GM19397 (cell line): ENCODE measurements around the gene KIAA1210.

Experiments
- ATAC-seq: cut with Tn5 transposase; IDR thresholded peaks from one replicate; pipeline ENCODE4 v1.9.1; 2021; ENCODE audit warnings: mild to moderate bottlenecking, moderate library complexity; ENCODE audit not compliant: unreplicated experiment

Gene KIAA1210

GRCh38 chrX:119093991-119094735 is 33.4 kb downstream of the KIAA1210 start:
- no peak for ATAC-seq

- no peak for ATAC-seq
These were observed 37.0 kb downstream of the KIAA1210 start for GRCh38 chrX:119090627-119091026.

GRCh38 chrX:119089619-119090018 is 38.0 kb downstream of the KIAA1210 start:
- no peak for ATAC-seq

- ATAC-seq, result no peak
These were observed 40.5 kb downstream of the KIAA1210 start for GRCh38 chrX:119087121-119087520.

GRCh38 chrX:119084766-119085165 is 42.8 kb downstream of the KIAA1210 start:
- no peak for ATAC-seq

GRCh38 chrX:119082278-119082677 is 45.3 kb downstream of the KIAA1210 start:
- no peak for ATAC-seq

GRCh38 chrX:119075270-119076025 is 52.2 kb downstream of the KIAA1210 start:
- no peak for ATAC-seq

GRCh38 chrX:119073911-119074310 is 53.7 kb downstream of the KIAA1210 start:
- no peak for ATAC-seq

- no peak for ATAC-seq
These were observed 54.3 kb downstream of the KIAA1210 start for GRCh38 chrX:119073200-119073905.

- ATAC-seq, result no peak
These were observed 54.9 kb downstream of the KIAA1210 start, which contains the start of gene CT47C1 for GRCh38 chrX:119072744-119073143. Gene CT47C1 (plus strand): TSS chrX:119072993. CDS start chrX:119073226, 233 bp downstream.

- ATAC-seq, result no peak
These were observed 56.2 kb downstream of the KIAA1210 start for GRCh38 chrX:119071381-119071780.

GRCh38 chrX:119069762-119070161 is 57.9 kb downstream of the KIAA1210 start:
- no peak for ATAC-seq

- ATAC-seq, result no peak
These were observed 58.5 kb downstream of the KIAA1210 start for GRCh38 chrX:119069128-119069527.

- no peak for ATAC-seq
These were observed 60.4 kb downstream of the KIAA1210 start for GRCh38 chrX:119067023-119067739.

- ATAC-seq, result no peak
These were observed 64.2 kb downstream of the KIAA1210 start for GRCh38 chrX:119063428-119063827.

- no peak for ATAC-seq
These were observed 64.8 kb downstream of the KIAA1210 start for GRCh38 chrX:119062750-119063374.

- ATAC-seq, result no peak
These were observed 71.9 kb downstream of the KIAA1210 start for GRCh38 chrX:119055687-119056086.

GRCh38 chrX:119045884-119046283 is 81.7 kb downstream of the KIAA1210 start:
- no peak for ATAC-seq

GRCh38 chrX:119042996-119043395 is 84.6 kb downstream of the KIAA1210 start:
- no peak for ATAC-seq

- ATAC-seq, result no peak
These were observed 85.6 kb downstream of the KIAA1210 start for GRCh38 chrX:119042040-119042439.
